Psoas muscle (tissue), 8 donors: Measurements from ENCODE around the gene ZNF619. TPM values are rescaled to one million over a fixed set of nuclear protein-coding genes. Genes with fewer than 3 reads are reported as not detected.

Experiments used
- ATAC-seq, 4 donors: fragments of 200-7000 bp; cut with Tn5 transposase; one replicate each; pipeline ENCODE4 v1.9.1; 2020; ENCODE audit warnings: moderate library complexity in 3 of 4, mild to moderate bottlenecking in 2 of 4
- DNase-seq, 2 donors: peaks; one replicate each; pipeline ENCODE4 v3.0.0-alpha.2; 2020
- H3K27ac ChIP-seq: fragments of 200-600 bp; one replicate; pipeline ENCODE4 v1.8.0; 2022
- H3K27me3 ChIP-seq, 3 donors: fragments of 200-600 bp in 1 of 3; one replicate each; pipeline versions ENCODE4 v1.6.1 to v1.8.0; 2013 to 2022; ENCODE audit warnings: low read length in 2 of 3, mild to moderate bottlenecking in 2 of 3, moderate library complexity in 1 of 3; ENCODE audit not compliant: insufficient read depth in 3 of 3
- H3K36me3 ChIP-seq, 2 donors: fragments of 200-600 bp in 1 of 2; one replicate each; pipeline versions ENCODE4 v1.6.1 to v1.8.0; 2013 to 2022; ENCODE audit warnings: low read depth in 1 of 2, mild to moderate bottlenecking in 1 of 2, moderate library complexity in 1 of 2; ENCODE audit not compliant: insufficient read depth in 1 of 2
- H3K4me1 ChIP-seq: fragments of 200-600 bp; one replicate; pipeline ENCODE4 v1.8.0; 2022
- H3K4me3 ChIP-seq: fragments of 200-600 bp; one replicate; pipeline ENCODE4 v1.8.0; 2022; ENCODE audit warnings: mild to moderate bottlenecking
- H3K9me3 ChIP-seq: fragments of 200-600 bp; one replicate; pipeline ENCODE4 v1.8.0; 2022
- CTCF ChIP-seq: fragments of 200-600 bp; IDR thresholded peaks from one replicate; pipeline ENCODE4 v1.8.0; 2022; ENCODE audit warnings: antibody characterized with exemption
- WGBS, 3 donors: extraction: QIAGEN DNeasy Blood & Tissue Kit; methylation state at CpG; one replicate each; pipeline versions ENCODE4 v1.1.6 to v1.1.7; 2013; 5-methylcytosine and 5-hydroxymethylcytosine counted together
- intact Hi-C, 2 donors: fragments of 100-400 bp; cut with DNase I; formaldehyde crosslinking; loops; one replicate each; pipeline versions ENCODE4 v1.11.0 to v1.14.2; 2022
- polyA plus RNA-seq, 3 donors: library from polyadenylated mRNA; stranded (reverse); fragments of 200-250 nt; gene quantifications; one replicate each; pipeline ENCODE4 v1.2.3, GENCODE V29; 2013
- total RNA-seq, 4 donors: library from RNA; stranded (reverse); fragmentation: NEBNext Ultra II Directional in 2 of 4; extraction: Animal tissue kit (Norgen Biotek cat#: 25700) in 2 of 4; gene quantifications; one replicate each; pipeline versions ENCODE4 v1.2.1 to v1.2.4, GENCODE V29; 2021 to 2023
- donor health status: healthy with polysubstance abuse.
- donor health status: DM: no; HTN: no; CAD: no; lungs with moderate emphysema.
- donor health status: Bipolar disorder and iron deficiency.
- donor health status: healthy.
- donor health status: DM: yes; HTN: yes; CAD: no.
- donor health status: DM: no; HTN: no; CAD: no.
- donor health status: DM: no; HTN: no; CAD: no.
- donor health status: DM: yes; HTN: yes; CAD: no.

The ZNF619 gene
- total and polyA plus RNA-seq, 7 donors: 0.82 to 4.9 (median 3.2) TPM

- H3K36me3 ChIP-seq: peaks cover 7 to 50% of the 10 kb centered on the region in 2 donors
- TF ChIP-seq CTCF: no peak
- H3K9me3 ChIP-seq: no peaks in the 10 kb centered on the region
- intact Hi-C loops: loop anchor here in 1 of 2 donors (5.0 kb wide), 1 partner anchor 39 kb away; the partner anchor contains the start of gene ZNF620
- no peak overlapping the region for H3K4me3 ChIP-seq
- no peak for ATAC-seq
- no peak for DNase-seq
- H3K27me3 ChIP-seq: no peaks in the 10 kb centered on the region
- no peak overlapping the region for H3K27ac ChIP-seq
- WGBS, 3 donors: 83 to 92% (median 84%) methylated on average over 4 of the region's 4 CpGs
- H3K4me1 ChIP-seq: no peaks in the 10 kb centered on the region
These were observed 8.9 kb upstream of the ZNF619 start for GRCh38 chr3:40468018-40468417.

- Histone ChIP-seq H3K27me3 (no peaks in the 10 kb centered on the region), H3K36me3 (peaks cover 0 to 23% of the 10 kb centered on the region in 2 donors), H3K4me1 (no peaks in the 10 kb centered on the region), H3K9me3 (no peaks in the 10 kb centered on the region), H3K4me3 (no peak overlapping the region), H3K27ac (no peak overlapping the region)
- ATAC-seq (no peak), DNase-seq (no peak)
- no peak for TF ChIP-seq CTCF
- 90 to 94% (median 92%) methylated on average over 4 of the region's 4 CpGs for WGBS, 3 donors
- intact Hi-C loops: no loop called here
These were observed 6.2 kb upstream of the ZNF619 start for GRCh38 chr3:40470701-40471100.

GRCh38 chr3:40477666-40478065 lies 744 bp downstream of the ZNF619 start:
- DNase-seq: no peak
- peaks cover 6 to 43% of the 10 kb centered on the region in 2 donors for H3K36me3 ChIP-seq
- no peaks in the 10 kb centered on the region for H3K27me3 ChIP-seq
- 36 to 41% (median 39%) methylated on average over 4 of the region's 4 CpGs for WGBS, 3 donors
- ATAC-seq: peak; percentile 60 to 84 (median 76)
- peak overlapping the region; percentile 95 for H3K4me3 ChIP-seq
- H3K4me1 ChIP-seq: peaks cover 3% of the 10 kb centered on the region
- intact Hi-C loops: no loop called here
- no peak for TF ChIP-seq CTCF
- no peaks in the 10 kb centered on the region for H3K9me3 ChIP-seq
- peak overlapping the region; percentile 81 for H3K27ac ChIP-seq

GRCh38 chr3:40487172-40487571 lies 10.2 kb downstream of the ZNF619 start:
- Histone ChIP-seq H3K27ac (no peak overlapping the region), H3K36me3 (peaks cover 15 to 65% of the 10 kb centered on the region in 2 donors)
- no peak for ATAC-seq

More at GRCh38 chr3:40487172-40487571, 10.2 kb downstream of the ZNF619 start:
- no peak overlapping the region for H3K4me3 ChIP-seq
- no peaks in the 10 kb centered on the region for H3K27me3 ChIP-seq
- DNase-seq: no peak
- H3K4me1 ChIP-seq: no peaks in the 10 kb centered on the region
- no peak for TF ChIP-seq CTCF
- peaks cover 24% of the 10 kb centered on the region for H3K9me3 ChIP-seq
- intact Hi-C loops: no loop called here
- 97 to 99% (median 98%) methylated on average over 3 of the region's 3 CpGs for WGBS, 3 donors
